ENCODE measurements around the gene DEDD2. TPM values are rescaled to one million over a fixed set of nuclear protein-coding genes. Genes with fewer than 3 reads are reported as not detected.

DEDD2 gene
- polyA plus RNA-seq, 3 donors, result 23.8 to 30.5 (median 29.2) TPM

GRCh38 chr19:42212886-42213285 is 4.6 kb downstream of the DEDD2 start:
- DNase-seq (ENCODE audit: extremely low read depth in 1 of 11, low read depth in 9 of 11, low spot score in 4 of 11), result no peak

GRCh38 chr19:42208612-42209011 is 8.9 kb downstream of the DEDD2 start:
- no peak for DNase-seq (ENCODE audit: extremely low read depth in 1 of 11, low read depth in 9 of 11, low spot score in 4 of 11)

- no peak for DNase-seq (ENCODE audit: extremely low read depth in 1 of 11, low read depth in 9 of 11, low spot score in 4 of 11)
Measured at GRCh38 chr19:42207767-42208271, 9.7 kb downstream of the DEDD2 start.

GRCh38 chr19:42206871-42207755 is 10.4 kb downstream of the DEDD2 start:
- no peak for DNase-seq (ENCODE audit: extremely low read depth in 1 of 11, low read depth in 9 of 11, low spot score in 4 of 11)

- no peak for DNase-seq (ENCODE audit: extremely low read depth in 1 of 11, low read depth in 9 of 11, low spot score in 4 of 11)
Measured at GRCh38 chr19:42204664-42205063, 12.8 kb downstream of the DEDD2 start.

- no peak for DNase-seq (ENCODE audit: extremely low read depth in 1 of 11, low read depth in 9 of 11, low spot score in 4 of 11)
Measured at GRCh38 chr19:42203700-42204099, 13.8 kb downstream of the DEDD2 start.

- DNase-seq (ENCODE audit: extremely low read depth in 1 of 11, low read depth in 9 of 11, low spot score in 4 of 11), result no peak
Measured at GRCh38 chr19:42202290-42202880, 15.1 kb downstream of the DEDD2 start.

- DNase-seq (ENCODE audit: extremely low read depth in 1 of 11, low read depth in 9 of 11, low spot score in 4 of 11), result no peak
Measured at GRCh38 chr19:42201489-42202289, 15.8 kb downstream of the DEDD2 start.

- DNase-seq (ENCODE audit: extremely low read depth in 1 of 11, low read depth in 9 of 11, low spot score in 4 of 11), result no peak
Measured at GRCh38 chr19:42200116-42200715, 17.3 kb downstream of the DEDD2 start.

GRCh38 chr19:42199440-42200115 is 17.9 kb downstream of the DEDD2 start:
- DNase-seq (ENCODE audit: extremely low read depth in 1 of 11, low read depth in 9 of 11, low spot score in 4 of 11), result no peak

- DNase-seq (ENCODE audit: extremely low read depth in 1 of 11, low read depth in 9 of 11, low spot score in 4 of 11), result no peak
Measured at GRCh38 chr19:42198676-42199439, 18.6 kb downstream of the DEDD2 start.

- DNase-seq (ENCODE audit: extremely low read depth in 1 of 11, low read depth in 9 of 11, low spot score in 4 of 11), result no peak
Measured at GRCh38 chr19:42197375-42197817, 20.1 kb downstream of the DEDD2 start.

- DNase-seq (ENCODE audit: extremely low read depth in 1 of 11, low read depth in 9 of 11, low spot score in 4 of 11), result no peak
Measured at GRCh38 chr19:42196011-42197001, 21.2 kb downstream of the DEDD2 start.

- DNase-seq (ENCODE audit: extremely low read depth in 1 of 11, low read depth in 9 of 11, low spot score in 4 of 11), result no peak
Measured at GRCh38 chr19:42193706-42194105, 23.8 kb downstream of the DEDD2 start.

- no peak for DNase-seq (ENCODE audit: extremely low read depth in 1 of 11, low read depth in 9 of 11, low spot score in 4 of 11)
Measured at GRCh38 chr19:42193294-42193693, 24.2 kb downstream of the DEDD2 start.

GRCh38 chr19:42191855-42192254 is 25.6 kb downstream of the DEDD2 start:
- DNase-seq (ENCODE audit: extremely low read depth in 1 of 11, low read depth in 9 of 11, low spot score in 4 of 11), result no peak

- DNase-seq (ENCODE audit: extremely low read depth in 1 of 11, low read depth in 9 of 11, low spot score in 4 of 11), result no peak
Measured at GRCh38 chr19:42191330-42191729, 26.1 kb downstream of the DEDD2 start.

Data from renal cortex interstitium (tissue), 11 donors.